ENCODE measurements around the gene STX16.

GRCh38 chr20:58609026-58609425, 42.1 kb upstream of the STX16 start:
- TF ChIP-seq, protein P1, sequence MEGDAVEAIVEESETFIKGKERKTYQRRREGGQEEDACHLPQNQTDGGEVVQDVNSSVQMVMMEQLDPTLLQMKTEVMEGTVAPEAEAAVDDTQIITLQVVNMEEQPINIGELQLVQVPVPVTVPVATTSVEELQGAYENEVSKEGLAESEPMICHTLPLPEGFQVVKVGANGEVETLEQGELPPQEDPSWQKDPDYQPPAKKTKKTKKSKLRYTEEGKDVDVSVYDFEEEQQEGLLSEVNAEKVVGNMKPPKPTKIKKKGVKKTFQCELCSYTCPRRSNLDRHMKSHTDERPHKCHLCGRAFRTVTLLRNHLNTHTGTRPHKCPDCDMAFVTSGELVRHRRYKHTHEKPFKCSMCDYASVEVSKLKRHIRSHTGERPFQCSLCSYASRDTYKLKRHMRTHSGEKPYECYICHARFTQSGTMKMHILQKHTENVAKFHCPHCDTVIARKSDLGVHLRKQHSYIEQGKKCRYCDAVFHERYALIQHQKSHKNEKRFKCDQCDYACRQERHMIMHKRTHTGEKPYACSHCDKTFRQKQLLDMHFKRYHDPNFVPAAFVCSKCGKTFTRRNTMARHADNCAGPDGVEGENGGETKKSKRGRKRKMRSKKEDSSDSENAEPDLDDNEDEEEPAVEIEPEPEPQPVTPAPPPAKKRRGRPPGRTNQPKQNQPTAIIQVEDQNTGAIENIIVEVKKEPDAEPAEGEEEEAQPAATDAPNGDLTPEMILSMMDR (IDR thresholded peaks at IDR 0.05): no peak
- TF ChIP-seq POLR2A (IDR thresholded peaks at IDR 0.05): no peak

Data from sigmoid colon (tissue), 3 donors.